ENCODE data around the gene CCDC88A.

- TF ChIP-seq CTCF (IDR thresholded peaks at IDR 0.05) = no peak
- TF ChIP-seq EZH2 (IDR thresholded peaks at IDR 0.05; ENCODE audit: borderline replicate concordance, insufficient read depth, low read depth, low read length, poor library complexity, severe bottlenecking) = no peak
Observed at GRCh38 chr2:55242617-55243016, 177.0 kb downstream of the CCDC88A start.

Data from B cell (primary cell).